MV-4-11 (cell line): Measurements from ENCODE around the gene COL7A1.

Experiments used
- DNase-seq: peaks from one replicate; lab custom pipeline; 2025; lab: John Stamatoyannopoulos, UW

COL7A1 gene

DNA sequence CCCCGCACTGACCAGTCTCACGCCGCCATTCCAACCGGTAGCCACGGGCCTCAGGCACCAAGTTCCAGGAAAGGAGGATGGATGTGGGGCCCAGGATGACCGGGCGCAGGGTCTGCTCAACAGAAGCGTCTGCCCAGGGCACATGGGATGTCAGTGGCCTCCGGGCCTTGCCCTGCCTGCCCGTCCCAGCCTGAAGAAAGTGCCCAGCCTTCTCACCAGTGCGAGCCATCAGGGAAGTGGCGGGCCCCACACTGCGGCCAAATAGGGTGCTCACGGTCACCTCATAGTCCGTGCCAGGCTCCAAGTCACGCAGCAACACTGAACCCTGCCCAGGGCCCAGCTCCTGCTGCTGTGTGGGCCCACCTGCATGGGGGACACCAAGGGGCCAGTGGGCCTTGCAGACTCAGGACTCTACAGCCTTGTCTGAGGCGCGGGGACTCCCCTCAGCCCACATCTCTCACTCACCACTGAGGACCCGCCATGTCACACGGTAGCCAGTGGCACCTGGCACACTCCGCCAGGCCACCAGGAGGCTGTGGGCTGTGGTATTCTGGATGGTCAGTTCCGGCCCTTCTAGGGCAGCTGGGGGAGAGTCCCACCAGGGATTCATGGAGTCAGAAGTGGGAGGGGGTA is 3.1 kb downstream of the COL7A1 start:
- DNase-seq, result no peak

DNA sequence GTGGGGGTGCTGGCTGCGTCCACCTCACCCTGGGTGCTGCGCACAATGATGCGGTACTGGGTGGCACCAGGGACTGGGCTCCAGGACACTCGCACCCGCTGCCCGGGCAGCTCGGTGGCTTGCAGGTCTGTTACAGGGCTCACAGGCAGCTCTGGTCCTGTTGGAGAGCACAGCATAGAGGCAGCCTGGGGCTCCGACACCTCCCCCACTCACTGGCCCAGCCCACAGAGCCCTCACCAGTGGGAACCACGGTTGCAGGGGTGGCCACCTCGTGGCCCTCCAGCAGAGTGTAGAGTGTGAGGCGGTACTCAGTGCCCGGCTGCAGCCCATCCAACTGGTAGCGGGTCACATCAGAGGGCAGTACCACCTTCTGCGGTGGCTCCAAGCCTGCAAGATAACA is 3.7 kb downstream of the COL7A1 start:
- DNase-seq, result no peak

DNA sequence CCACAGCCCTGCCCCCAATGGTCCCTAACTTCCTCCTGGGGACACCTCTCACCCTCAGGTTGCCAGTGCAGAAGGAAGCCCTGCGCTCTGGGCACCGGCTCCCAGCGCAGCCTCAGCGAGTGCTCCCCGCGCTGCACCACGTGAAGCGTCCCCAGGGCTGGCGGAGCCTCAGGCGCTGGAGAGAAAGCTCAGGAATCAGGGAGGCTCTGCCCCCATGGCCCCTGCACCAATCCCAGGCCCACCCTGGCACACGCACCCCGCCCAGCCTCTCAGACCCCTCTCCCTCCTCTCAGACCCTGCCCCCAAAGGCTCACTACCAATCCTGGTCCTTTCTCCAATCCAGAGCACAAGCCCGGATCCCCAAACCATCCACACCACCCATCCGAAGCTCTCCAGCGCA is 6.9 kb downstream of the COL7A1 start:
- no peak for DNase-seq

DNA sequence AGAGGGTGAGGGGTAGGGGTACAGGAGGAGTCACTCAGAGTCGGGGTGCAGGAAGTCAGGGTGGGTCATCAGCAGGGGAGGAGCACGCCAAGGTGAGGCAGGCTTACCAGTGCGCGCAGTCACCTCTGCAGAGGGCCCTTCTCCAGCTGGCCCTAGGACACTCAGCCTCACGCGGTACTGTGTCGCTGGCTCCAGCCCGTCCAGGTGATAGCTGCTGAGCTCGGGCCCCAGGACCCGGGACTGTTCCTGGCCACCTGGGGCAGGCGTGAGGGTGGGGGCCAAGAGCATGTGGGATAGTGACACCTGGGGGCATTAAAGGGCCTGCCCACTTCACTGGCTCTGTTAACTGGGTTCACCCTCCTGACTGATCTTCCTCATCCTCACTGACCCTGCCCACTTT is 7.4 kb downstream of the COL7A1 start:
- DNase-seq, result no peak

DNA sequence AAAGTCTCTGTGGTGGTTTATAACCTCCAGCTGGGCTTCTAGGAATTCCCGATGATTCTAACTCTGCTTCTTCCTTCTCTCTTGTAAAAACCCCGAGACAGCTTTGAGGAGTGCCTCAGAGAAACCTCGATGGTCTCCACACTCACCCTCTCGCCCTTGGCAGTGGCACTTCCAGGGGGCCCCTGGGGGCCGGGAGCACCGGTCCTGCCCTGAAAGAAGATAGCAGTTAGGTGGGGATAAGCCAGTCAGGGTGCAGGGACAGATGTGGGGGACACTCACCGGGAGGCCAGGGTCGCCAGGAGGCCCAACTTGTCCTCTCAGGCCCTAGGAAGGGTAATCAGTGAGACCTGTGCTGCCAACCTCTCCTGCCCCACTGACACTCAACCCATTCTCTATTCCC is 9.7 kb downstream of the COL7A1 start:
- DNase-seq, result no peak

DNA sequence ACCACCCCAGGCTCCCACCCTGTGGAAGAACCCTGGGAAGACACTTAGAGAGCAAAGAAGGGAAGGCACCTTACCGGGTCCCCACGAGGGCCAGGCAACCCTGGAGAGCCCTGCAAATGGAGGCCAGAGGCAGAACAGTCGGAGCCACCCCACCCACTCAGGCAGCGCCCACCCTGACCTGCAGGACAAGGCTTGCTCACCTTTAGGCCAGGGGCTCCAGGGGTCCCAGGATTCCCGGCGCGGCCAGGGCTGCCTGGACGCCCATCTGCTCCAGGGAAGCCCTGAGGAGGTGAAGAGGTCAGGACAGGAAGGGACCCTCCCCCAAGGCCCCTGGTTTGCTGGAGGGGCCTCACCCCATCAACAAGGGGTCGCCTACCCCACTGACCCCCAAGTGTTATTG is 10.3 kb downstream of the COL7A1 start:
- DNase-seq, result no peak

DNA sequence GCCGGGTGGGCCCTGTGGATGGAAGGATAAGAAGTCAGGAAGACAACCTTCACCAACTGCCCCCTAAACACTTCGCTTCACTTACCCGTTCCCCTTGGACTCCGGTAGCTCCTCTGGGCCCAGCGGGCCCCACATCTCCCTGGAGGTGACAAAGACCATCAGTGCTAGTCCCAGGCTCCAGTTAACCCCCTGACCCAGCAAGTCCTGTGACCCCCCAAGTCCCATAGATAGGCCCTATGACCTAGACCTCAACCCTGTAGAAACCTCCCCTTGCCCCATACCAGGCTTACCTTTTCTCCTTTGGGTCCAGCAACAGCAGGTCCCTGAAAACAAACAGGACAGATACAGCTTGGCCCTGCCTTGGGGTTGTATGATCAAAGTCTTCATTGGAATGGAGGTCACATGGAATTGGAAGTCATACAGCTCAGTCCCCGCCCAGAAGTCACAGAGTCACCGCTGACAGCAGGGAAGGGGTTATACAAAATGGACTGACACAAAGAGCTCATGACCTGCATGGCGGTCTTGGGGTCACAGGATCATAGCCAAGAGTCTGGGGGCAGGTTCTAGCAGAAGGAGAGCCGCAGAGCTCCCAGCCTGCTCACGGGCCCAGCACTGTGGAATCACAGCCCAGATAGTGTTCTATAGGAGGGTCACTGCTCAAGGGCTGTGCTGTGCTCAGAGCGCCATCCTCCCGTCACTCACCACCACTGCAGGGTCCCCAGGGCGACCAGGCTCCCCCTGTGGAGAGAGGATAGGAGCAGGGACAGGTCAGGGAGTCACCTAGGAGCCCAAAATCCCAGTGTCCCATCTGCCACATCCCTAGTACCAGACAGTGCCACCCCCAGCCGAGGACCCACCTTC is 13.3 kb downstream of the COL7A1 start:
- DNase-seq, result no peak

DNA sequence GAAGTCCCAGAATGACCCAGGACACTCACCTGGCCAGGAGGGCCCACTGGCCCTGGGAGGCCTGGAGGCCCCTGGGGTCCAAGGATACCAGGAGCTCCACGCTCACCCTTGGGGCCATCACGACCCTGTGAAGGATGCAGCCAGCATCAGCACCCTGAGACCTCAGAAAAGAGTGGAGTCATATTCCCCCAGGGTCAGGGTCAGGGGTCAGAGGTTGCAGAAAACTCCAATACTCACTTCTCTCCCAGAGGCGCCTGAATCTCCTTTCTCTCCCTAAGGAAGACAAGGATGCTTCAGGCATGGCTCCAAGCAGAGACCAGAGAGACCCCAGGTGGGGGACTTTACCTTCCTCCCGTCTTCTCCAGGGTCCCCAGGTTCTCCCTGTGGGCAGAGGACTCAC is 18.5 kb downstream of the COL7A1 start:
- no peak for DNase-seq

DNA sequence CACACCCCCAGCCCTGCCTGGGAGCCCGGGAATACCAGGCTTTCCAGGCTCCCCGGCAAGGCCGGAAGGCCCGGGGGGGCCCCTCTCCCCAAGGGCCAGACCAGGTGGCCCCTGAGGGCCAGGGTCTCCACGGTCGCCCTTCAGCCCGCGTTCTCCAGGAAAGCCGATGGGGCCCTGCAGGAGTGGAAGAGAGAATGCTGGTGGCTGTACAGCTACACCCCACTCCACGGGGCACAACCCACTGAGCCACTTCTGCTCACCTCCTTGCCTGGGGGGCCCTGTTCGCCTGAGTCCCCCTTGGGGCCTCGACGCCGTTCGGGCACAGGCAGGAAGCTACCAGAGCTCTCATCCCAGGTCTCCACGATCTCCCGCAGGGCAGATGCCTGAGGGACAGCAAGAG is 19.8 kb downstream of the COL7A1 start:
- no peak for DNase-seq

DNA sequence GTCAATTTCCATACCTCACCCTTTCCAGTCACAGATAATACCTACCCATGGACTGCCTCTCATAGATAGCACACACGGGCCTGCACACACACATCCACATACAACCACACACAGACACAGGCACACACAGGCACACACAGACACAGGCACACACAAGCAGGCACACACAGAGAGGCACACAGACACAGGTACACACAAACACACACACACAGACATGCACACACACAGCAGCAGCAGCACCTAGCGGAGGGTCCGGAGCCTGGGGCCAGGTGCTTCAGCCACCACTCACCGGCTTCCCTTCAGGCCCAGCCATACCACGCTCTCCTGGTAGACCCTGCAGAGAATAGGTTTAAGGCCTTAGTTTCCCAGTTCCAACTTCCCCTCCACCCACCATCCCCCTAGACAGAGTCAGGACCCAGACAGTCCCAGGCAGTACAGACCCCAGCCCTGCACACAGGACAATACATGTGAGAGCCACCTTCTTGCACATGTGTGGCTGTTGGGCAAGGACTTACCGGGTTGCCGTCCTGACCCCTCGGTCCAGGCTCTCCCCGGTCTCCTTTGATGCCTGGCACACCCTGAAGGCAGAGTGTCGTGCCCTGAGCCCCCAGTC is 21.1 kb downstream of the COL7A1 start:
- no peak for DNase-seq

DNA sequence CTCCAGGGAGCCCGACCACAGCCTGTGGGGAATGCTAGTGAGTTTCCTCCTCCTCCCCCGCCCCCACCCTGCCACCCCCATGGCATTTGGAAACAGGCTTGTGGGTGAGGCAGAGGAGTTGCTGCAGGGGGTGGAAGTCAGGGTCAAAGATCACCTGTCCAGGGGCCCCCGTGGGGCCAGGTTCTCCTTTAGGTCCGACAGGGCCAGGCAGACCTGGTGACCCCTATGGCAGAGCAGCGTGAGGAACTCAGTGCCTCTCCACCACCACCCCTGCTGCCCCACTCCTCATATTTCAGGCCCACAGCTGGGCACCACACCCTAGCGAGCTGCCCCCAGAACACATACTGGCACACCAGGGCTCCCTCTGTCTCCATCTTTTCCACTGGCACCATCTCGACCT is 22.6 kb downstream of the COL7A1 start:
- DNase-seq, result no peak

DNA sequence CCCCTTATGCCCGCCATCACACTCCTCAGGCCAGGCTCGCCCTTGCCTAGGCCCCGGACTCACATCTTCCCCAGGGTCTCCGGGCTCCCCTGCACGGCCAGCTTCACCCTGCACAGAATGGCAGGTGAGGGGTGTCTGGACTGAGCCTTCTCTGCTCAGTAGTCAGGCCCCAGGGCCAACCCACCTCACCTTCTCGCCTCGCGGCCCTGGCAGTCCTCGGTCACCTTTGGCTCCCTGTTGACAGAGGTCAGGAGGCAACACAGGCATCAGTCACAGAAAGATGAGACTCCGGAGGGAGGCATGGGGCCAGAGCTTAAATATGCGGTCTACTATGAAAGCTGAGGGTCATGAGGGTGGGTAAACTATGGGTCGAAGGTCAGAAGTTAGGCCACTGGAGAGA is 23.2 kb downstream of the COL7A1 start:
- no peak for DNase-seq

DNA sequence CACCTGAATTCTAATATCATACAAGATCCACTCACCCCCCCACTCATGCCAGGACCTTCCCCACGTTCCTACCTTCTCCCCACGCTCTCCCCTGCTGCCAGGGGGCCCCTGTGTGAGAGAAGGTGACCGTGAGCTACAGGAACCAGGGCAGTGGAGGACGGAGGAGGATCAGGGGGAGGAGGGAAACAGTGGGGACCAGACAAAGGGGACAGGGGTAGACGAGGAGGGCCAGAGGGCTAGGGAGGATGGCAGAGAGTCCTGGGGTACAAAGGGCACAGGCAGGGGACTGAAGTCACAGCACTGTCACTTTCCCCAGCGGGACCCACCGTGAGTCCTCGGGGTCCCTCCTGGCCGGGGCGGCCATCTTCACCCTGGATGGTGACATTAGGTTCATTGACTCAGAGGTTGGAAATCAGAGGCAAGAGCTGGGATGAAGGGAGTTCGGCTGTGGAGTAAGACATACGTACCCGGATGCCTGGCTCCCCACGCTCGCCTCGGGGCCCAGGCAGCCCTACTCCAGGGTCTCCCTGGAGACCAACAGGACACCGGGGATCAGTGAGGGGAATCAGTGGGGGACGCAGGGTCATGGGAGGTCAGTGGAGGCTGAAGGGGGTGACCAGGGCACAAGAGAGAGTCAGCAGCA is 25.2 kb downstream of the COL7A1 start:
- DNase-seq, result no peak

DNA sequence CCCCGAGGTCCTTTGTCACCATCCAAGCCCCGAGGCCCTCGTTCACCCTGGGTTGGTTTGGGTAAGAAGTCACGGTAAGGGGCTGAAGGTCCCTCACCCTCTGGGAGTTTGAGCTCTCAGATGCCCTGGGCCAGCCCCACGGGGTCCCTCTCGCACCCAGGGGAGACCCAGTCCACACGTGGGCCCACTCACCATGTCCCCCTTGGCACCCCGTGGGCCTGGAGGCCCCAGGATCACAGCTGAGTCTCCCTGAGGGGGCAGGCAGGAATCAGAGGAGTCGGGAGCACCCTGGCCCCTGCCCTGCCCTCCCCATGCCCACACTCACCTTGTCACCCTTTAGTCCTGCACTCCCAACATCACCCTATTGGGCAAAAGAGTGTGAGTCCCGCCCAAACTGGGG is 25.7 kb downstream of the COL7A1 start:
- no peak for DNase-seq

DNA sequence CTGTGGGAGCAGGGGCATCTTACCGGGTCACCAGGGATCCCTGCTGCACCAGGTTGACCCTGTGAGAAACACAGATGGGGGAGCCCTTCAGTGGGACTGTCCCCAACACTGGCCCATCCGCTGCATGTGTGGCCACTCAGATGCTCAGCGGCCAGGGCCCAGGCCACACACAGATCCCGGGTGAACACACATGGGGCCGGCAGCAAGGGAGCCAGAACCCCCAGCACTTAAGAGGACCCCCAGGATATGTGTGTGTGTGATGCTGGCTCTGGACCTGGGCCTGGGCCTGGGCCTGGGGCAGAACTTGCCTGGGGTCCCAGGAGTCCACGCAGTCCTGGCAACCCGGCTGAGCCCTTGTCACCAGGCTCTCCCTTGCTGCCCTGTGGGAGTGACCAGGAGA is 26.7 kb downstream of the COL7A1 start:
- DNase-seq, result no peak

DNA sequence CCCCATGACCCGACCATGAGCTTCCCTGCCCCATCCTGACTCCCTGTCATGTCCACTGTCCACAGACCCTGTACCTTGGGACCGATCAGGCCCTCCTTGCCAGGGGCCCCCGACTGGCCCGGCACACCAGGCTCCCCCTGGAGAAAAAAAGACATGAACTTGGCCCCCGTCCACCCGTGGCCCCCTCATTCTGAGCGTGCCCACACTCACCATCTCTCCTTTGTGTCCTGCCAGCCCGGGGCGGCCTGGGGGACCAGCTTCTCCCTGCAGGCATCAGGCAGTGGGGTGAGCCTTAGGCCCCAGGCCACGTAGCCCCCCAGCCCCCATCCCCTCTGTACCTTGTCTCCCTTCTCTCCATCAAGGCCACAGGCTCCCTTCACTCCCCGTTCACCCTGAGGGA is 27.6 kb downstream of the COL7A1 start:
- DNase-seq, result no peak

DNA sequence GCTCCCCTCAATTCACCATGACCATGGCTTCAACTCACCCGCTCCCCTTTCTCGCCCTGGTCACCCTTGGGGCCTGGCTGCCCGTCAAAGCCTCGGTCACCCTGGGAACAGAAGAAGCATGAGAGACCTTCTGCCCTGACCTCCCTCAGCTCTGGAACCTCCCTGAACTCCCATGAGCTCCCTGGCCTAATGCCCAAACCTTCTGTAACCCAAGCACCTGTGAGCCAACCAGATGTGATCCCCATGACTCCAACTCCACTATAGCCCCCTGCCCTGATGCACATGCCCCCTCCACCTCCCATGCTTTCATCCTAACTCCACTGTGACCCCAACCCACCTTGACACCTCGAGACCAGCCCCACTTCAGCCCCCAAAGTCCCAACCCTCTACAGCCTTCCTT is 28.0 kb downstream of the COL7A1 start:
- DNase-seq, result no peak

DNA sequence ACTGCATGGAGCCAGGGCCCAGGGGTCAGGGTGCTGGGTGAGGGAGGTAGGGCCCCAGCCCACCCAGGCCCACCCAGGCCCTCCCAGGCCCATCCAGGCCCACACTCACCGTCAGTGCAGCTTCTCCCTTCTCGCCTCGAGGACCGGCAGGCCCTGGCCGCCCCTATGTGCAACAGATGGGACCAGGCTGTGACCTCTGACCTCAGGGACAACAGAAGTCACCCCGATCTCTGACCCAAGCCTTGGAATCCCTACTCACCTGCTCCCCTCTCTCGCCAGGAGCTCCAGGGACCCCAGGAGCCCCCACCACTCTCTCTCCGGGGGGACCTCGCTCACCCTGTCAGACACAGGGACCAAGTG is 28.7 kb downstream of the COL7A1 start:
- no peak for DNase-seq

DNA sequence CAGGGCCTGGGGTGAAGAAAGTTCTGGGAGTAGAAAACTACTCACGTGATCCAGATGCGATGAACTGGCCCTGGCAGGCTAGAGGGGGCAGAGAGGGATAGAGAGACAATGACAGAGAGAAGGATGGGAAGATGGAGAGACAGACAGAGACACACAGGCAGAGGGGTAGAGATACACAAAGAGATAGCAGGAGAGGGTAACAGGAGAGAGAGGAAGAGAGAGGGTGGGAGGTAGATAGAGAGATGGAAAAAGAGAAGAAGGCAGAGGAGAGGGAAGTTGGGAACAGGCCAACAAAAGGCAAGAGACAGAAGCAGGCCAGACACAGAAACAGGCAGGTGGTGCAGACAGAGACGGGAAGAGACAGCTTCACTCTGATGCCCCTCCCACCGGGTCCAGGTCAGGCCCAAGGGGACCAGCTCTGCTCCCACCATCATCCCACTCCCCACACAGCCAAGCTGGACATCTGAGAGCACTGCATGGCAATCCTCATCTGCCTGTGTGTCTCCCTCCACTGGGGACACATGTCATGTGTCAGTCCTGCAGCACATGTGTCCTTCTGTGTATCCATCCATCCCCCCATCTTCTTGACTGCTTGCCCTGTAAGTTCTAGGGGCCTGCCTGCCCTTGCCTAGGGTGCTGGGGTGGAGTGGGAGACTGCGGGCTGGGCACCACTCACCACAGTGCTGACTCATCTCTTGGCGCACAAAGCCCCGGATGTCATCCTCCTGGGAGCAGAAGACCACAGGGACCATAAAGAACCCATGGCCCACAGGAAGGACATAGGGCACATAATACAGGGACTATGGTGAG is 29.3 kb downstream of the COL7A1 start:
- DNase-seq, result peak; percentile 85

DNA sequence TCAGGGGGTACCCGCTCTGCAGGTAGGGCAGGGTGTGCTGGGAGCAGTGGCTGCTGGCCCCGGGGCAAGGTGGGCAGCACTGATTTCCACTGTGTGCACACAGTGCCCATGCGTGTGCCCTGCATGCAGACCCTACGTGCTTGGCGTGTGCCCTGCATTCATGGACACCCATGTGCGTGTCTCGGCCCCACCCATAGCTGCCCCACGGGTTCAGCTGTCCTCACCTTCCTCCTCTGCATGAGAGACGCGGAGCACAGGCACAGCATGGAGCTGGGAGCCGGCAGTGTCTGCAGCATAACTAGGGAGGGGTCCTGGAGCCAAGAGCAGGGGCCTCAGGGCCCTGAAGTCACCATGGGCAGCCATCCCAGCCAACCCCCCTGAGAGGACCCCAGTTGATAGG is 29.9 kb downstream of the COL7A1 start:
- DNase-seq, result no peak

DNA sequence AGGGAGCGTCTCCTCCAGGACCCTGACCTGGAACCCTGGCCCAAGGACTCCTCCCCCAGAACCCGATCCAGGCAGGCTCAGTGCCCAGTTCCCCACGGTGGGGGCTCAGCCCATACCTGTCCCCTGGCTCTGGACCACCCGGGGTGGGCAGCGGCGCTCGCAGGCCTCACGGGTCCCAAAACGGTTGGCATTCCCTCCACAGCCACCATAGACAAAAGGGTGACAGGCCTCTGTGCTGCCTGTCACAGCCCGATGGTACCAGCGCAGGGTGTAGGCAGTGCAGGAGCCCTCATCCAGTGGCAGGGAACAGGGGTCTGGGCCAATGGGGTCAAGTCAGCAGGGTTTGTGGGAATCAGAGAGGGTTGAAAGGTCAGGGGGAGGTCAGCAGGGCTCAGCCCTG is 30.5 kb downstream of the COL7A1 start:
- no peak for DNase-seq

DNA sequence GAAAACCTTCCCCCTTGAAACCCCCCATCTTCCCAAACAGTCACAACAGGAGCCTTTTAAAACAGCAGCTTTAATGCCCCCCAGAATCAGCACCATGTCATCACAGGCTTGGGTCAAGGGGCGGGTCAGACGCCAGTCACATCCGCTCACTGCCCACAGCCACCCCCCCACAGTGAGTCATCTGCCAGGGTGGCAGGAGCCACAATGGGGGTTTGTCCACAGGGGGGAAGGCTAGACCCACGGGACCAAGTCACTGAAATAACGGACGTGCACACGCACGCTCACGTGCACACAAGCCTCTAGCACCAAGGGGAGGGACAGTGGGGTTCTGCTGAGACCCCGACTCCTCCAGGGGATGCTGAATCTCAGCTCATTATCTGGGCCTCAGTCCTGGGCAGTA is 31.1 kb downstream of the COL7A1 start:
- peak; percentile 95 for DNase-seq
